ENCODE data around the gene DUS1L. TPM values are rescaled to one million over a fixed set of nuclear protein-coding genes. Genes with fewer than 3 reads are reported as not detected.

DUS1L gene
- polyA plus RNA-seq, 1 experiment = 21.4 TPM

- Histone ChIP-seq H3K9me3 (ENCODE audit: control insufficient read depth, insufficient read depth, low read length) (no peaks in the 10 kb centered on the region; the same call in 1 of the 2 replicates), H3K27me3 (ENCODE audit: control insufficient read depth, insufficient read depth, low read length) (no peaks in the 10 kb centered on the region), H3K4me3 (ENCODE audit: low read depth, low read length) (no peak overlapping the region), H3K27ac (ENCODE audit: low read depth, low read length) (no peak overlapping the region)
- TF ChIP-seq CTCF (IDR thresholded peaks at IDR 0.05; ENCODE audit: low read depth, low read length) = no peak
- no peak for DNase-seq (ENCODE audit: low read depth, low spot score)
- ChIA-PET POLR2A (interaction anchor here (1.0 kb wide), 1 partner anchor 10 kb away, joined by 4 read pairs; the partner anchor contains the start of gene FASN), CTCF (no interaction called here)
Measured at GRCh38 chr17:82087961-82088837, 22.6 kb upstream of the DUS1L start.

GRCh38 chr17:82086941-82087906, 21.6 kb upstream of the DUS1L start:
- no peaks in the 10 kb centered on the region for H3K27me3 ChIP-seq (ENCODE audit: control insufficient read depth, insufficient read depth, low read length)
- ChIA-PET POLR2A (no interaction called here), CTCF (no interaction called here)
- no peak for TF ChIP-seq CTCF (IDR thresholded peaks at IDR 0.05; ENCODE audit: low read depth, low read length)
- no peaks in the 10 kb centered on the region; the same call in 1 of the 2 replicates for H3K9me3 ChIP-seq (ENCODE audit: control insufficient read depth, insufficient read depth, low read length)
- no peak for DNase-seq (ENCODE audit: low read depth, low spot score)
- no peak overlapping the region for H3K27ac ChIP-seq (ENCODE audit: low read depth, low read length)
- H3K4me3 ChIP-seq (ENCODE audit: low read depth, low read length) = no peak overlapping the region

- no peaks in the 10 kb centered on the region for H3K27me3 ChIP-seq (ENCODE audit: control insufficient read depth, insufficient read depth, low read length)
- H3K27ac ChIP-seq (ENCODE audit: low read depth, low read length) = no peak overlapping the region
- H3K4me3 ChIP-seq (ENCODE audit: low read depth, low read length) = no peak overlapping the region
- no peak for DNase-seq (ENCODE audit: low read depth, low spot score)
- POLR2A ChIA-PET = no interaction called here
- H3K9me3 ChIP-seq (ENCODE audit: control insufficient read depth, insufficient read depth, low read length) = no peaks in the 10 kb centered on the region; the same call in 1 of the 2 replicates
- CTCF ChIA-PET = no interaction called here
- no peak for TF ChIP-seq CTCF (IDR thresholded peaks at IDR 0.05; ENCODE audit: low read depth, low read length)
Measured at GRCh38 chr17:82085931-82086764, 20.5 kb upstream of the DUS1L start.

GRCh38 chr17:82085031-82085861, 19.6 kb upstream of the DUS1L start:
- no peak overlapping the region for H3K4me3 ChIP-seq (ENCODE audit: low read depth, low read length)
- no peak overlapping the region for H3K27ac ChIP-seq (ENCODE audit: low read depth, low read length)
- H3K9me3 ChIP-seq (ENCODE audit: control insufficient read depth, insufficient read depth, low read length) = no peaks in the 10 kb centered on the region; the same call in 1 of the 2 replicates
- DNase-seq (ENCODE audit: low read depth, low spot score) = no peak
- ChIA-PET CTCF (no interaction called here), POLR2A (no interaction called here)
- TF ChIP-seq CTCF (IDR thresholded peaks at IDR 0.05; ENCODE audit: low read depth, low read length) = no peak
- no peaks in the 10 kb centered on the region for H3K27me3 ChIP-seq (ENCODE audit: control insufficient read depth, insufficient read depth, low read length)
